Lower leg skin (tissue), 4 donors: ENCODE results near the gene REC8. TPM values are rescaled to one million over a fixed set of nuclear protein-coding genes. Genes with fewer than 3 reads are reported as not detected.

Source experiments
- DNase-seq, 2 donors: peaks; one replicate each; pipeline ENCODE4 v3.0.0-alpha.2; 2019; ENCODE audit warnings: low spot score in 2 of 2
- H3K4me3 ChIP-seq: fragments of 200-600 bp; sonication (generic); 2 replicates; pipeline ENCODE4 v1.5.1; 2017; ENCODE audit warnings: mild to moderate bottlenecking, low read depth; ENCODE audit not compliant: poor library complexity, severe bottlenecking
- CTCF ChIP-seq, 3 donors: fragments of 450-650 bp; IDR thresholded peaks; one replicate each; pipeline ENCODE4 v1.5.1; 2016; ENCODE audit warnings: antibody characterized with exemption in 3 of 3, mild to moderate bottlenecking in 3 of 3, moderate library complexity in 2 of 3
- POLR2A ChIP-seq, 2 donors: fragments of 450-650 bp; IDR thresholded peaks; one replicate each; pipeline ENCODE4 v1.6.1; 2016 to 2017; ENCODE audit warnings: antibody characterized with exemption in 2 of 2, mild to moderate bottlenecking in 1 of 2, moderate library complexity in 1 of 2
- WGBS, 2 donors: methylation state at CpG; one replicate each; pipeline ENCODE4 v1.1.5; 2018; 5-methylcytosine and 5-hydroxymethylcytosine counted together
- intact Hi-C: fragments of 100-400 bp; cut with DNase I; formaldehyde crosslinking; loops from one replicate; pipeline ENCODE4 v1.15.0; 2023; ENCODE audit warnings: low total_unique reads
- total RNA-seq, 4 donors: library from RNA; depleted of rRNA; stranded (reverse); fragments of >200 nt; gene quantifications; one replicate each; pipeline ENCODE4 v1.1.0, GENCODE V29; 2016

The REC8 gene
- total RNA-seq, 4 donors from 2014 or later: 1.2 to 7.1 (median 2.4) TPM

GRCh38 chr14:24141097-24141880 is 30.6 kb upstream of the REC8 start, which contains the start of gene EMC9:
Gene EMC9, minus strand, starts transcription at chr14:24141591. Its CDS starts 287 bp downstream, at chr14:24141304.
- peak within 1 kb of the TSS; percentile 66 for H3K4me3 ChIP-seq
- TF ChIP-seq POLR2A (IDR thresholded peaks at IDR 0.05) (no peak), CTCF (IDR thresholded peaks at IDR 0.05) (peak in 1 of 3 donors; percentile 47)
- WGBS, 2 donors: 0 to 1% methylated on average over 61 to 65 of the region's 65 CpGs
- intact Hi-C loops: loop anchor here (2.0 kb wide), 1 partner anchor 28 kb away; no protein-coding TSS in a partner anchor
- DNase-seq: peak; percentile 100

DNA sequence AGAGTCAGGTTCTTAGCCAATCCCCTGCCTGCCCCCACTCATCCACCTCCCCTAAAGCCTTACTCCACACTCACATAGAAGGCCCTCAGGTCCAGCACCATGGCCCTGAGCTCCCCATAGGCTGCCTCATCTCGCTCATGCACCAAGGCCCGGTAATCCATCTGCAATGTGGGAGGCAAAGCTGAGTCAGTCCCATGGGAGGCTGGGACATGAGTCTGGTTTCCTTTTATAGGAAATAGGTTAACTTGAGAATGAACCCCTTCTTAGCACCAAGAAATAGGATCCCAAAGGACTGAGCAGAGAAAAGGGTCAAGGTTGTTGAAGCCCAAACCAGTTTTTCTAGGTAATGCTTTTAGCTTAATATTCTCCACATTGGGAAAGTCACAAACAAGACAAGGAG is 28.4 kb upstream of the REC8 start:
- no peak for DNase-seq
- 82 to 91% methylated on average over 2 of the region's 2 CpGs for WGBS, 2 donors
- intact Hi-C loops: no loop called here
- H3K4me3 ChIP-seq: no peak overlapping the region
- TF ChIP-seq CTCF (IDR thresholded peaks at IDR 0.05) (no peak), POLR2A (IDR thresholded peaks at IDR 0.05) (no peak)

DNA sequence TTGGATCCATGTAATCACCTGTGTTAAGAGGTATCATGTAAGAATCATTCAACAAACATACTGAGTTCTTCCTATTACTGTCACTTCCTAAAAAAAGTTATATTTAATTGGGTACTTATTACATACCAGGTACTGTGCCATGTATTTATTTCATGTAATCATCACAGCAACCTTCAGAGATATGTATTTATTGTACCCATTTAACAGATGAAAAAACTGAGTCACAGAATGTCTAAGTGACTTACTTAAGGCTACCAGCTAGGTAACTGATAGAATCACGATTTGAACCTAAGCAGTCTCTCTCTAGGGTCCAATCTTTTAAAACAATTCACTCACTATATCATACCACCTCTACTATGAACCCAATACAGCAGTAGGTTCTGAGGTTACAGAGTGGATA is 27.4 kb upstream of the REC8 start:
- no peak for DNase-seq
- 95 to 97% methylated on average over 1 of the region's 1 CpG for WGBS, 2 donors
- intact Hi-C loops: no loop called here
- no peak overlapping the region for H3K4me3 ChIP-seq
- no peak for TF ChIP-seq CTCF (IDR thresholded peaks at IDR 0.05)

DNA sequence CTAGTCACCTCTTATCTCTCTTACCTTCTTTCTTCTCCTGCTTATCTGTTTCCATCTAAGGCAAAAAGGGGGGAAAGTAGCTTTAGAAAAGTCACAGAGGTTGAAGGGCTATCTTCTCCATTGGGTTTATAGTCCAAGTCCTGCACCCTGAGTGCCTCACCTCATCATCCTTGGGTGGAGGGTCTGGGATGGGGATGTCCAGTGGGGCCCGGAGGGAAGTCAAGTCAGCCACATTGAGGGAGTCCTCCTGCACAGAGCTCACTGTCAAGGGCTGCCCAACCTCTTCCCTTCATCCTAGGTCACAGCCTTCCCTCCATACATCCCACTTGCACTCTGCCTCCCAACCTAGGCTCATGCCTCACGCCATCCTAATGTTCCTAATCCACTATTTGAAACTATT is 26.7 kb upstream of the REC8 start:
- 95 to 97% methylated on average over 2 of the region's 2 CpGs for WGBS, 2 donors
- intact Hi-C loops: no loop called here

GRCh38 chr14:24145690-24146452 is 26.0 kb upstream of the REC8 start:
- WGBS, 2 donors: 10 to 11% methylated on average over 9 of the region's 9 CpGs
- TF ChIP-seq POLR2A (IDR thresholded peaks at IDR 0.05) (no peak), CTCF (IDR thresholded peaks at IDR 0.05) (no peak)
- DNase-seq: no peak
- intact Hi-C loops: no loop called here
- H3K4me3 ChIP-seq: peak overlapping the region; percentile 63

More for the DNA sequence above, 26.7 kb upstream of the REC8 start:
- DNase-seq: no peak
- TF ChIP-seq CTCF (IDR thresholded peaks at IDR 0.05) (no peak), POLR2A (IDR thresholded peaks at IDR 0.05) (no peak)
- H3K4me3 ChIP-seq: no peak overlapping the region
